Stimulated activated CD8-positive, alpha-beta memory T cell treated with anti-CD3 and anti-CD28 coated beads, Interleukin-2, amount 100 ng/mL, for 48 hours (primary cell): ENCODE results near the gene OBSCN.

Experiments used
- DNase-seq, 2 donors: peaks; one replicate each; pipeline ENCODE4 v3.0.0-alpha.2; 2020; ENCODE audit warnings: low read depth in 2 of 2

The OBSCN gene

GRCh38 chr1:228416217-228416933 is 208.5 kb downstream of the OBSCN start, which contains the start of gene TRIM17:
TRIM17 (minus strand) TSS chr1:228416861; CDS start chr1:228415072, 1,789 bp downstream.
- no peak for DNase-seq

GRCh38 chr1:228417061-228417460 is 209.2 kb downstream of the OBSCN start:
- DNase-seq, result no peak

GRCh38 chr1:228417483-228418203 is 209.8 kb downstream of the OBSCN start:
- DNase-seq, result no peak

GRCh38 chr1:228420968-228421826 is 213.4 kb downstream of the OBSCN start:
- no peak for DNase-seq

- DNase-seq, result no peak
These were observed 215.7 kb downstream of the OBSCN start for GRCh38 chr1:228423404-228424053.

- DNase-seq, result no peak
These were observed 217.1 kb downstream of the OBSCN start for GRCh38 chr1:228424685-228425660.

GRCh38 chr1:228426518-228427175 is 218.8 kb downstream of the OBSCN start:
- no peak for DNase-seq

GRCh38 chr1:228428412-228428811 is 220.6 kb downstream of the OBSCN start:
- no peak for DNase-seq
